ENCODE measurements around the gene SH3YL1.

GRCh38 chr2:305366-305765, 41.5 kb upstream of the SH3YL1 start:
- TF ChIP-seq CTCF (conservative IDR thresholded peaks at IDR 0.05; ENCODE audit: low read depth, low read length) (no peak), EZH2phosphoT487 (IDR thresholded peaks at IDR 0.05; ENCODE audit: borderline replicate concordance, low read length) (no peak)
